Right atrium auricular region (tissue), 2 donors: ENCODE measurements around the gene HMX3. TPM values are rescaled to one million over a fixed set of nuclear protein-coding genes. Genes with fewer than 3 reads are reported as not detected.

Experiments used
- DNase-seq: peaks from one replicate; pipeline ENCODE4 v3.0.0-alpha.2; 2019; ENCODE audit warnings: low spot score
- H3K27ac ChIP-seq, 2 donors: fragments of 200-600 bp; sonication (generic); 1 replicate in 1 of 2; 2 replicates in 1 of 2; pipeline ENCODE4 v1.5.1; 2016 to 2019
- H3K27me3 ChIP-seq, 2 donors: fragments of 200-600 bp; sonication (generic); one replicate each; pipeline versions ENCODE4 v1.5.1 to v1.6.0; 2017 to 2019
- H3K36me3 ChIP-seq: fragments of 200-600 bp; sonication (generic); one replicate; pipeline ENCODE4 v1.5.1; 2016
- H3K4me1 ChIP-seq, 2 donors: fragments of 200-600 bp; sonication (generic); one replicate each; pipeline versions ENCODE4 v1.5.1 to v1.6.0; 2017 to 2019
- H3K4me3 ChIP-seq, 2 donors: fragments of 200-600 bp; sonication (generic); 1 replicate in 1 of 2; 2 replicates in 1 of 2; pipeline ENCODE4 v1.5.1; 2017 to 2019; ENCODE audit warnings: mild to moderate bottlenecking in 1 of 2, moderate library complexity in 1 of 2
- H3K9me3 ChIP-seq, 2 donors: fragments of 200-600 bp; sonication (generic); one replicate each; pipeline ENCODE4 v1.5.1; 2019
- CTCF ChIP-seq, 2 donors: fragments of 200-600 bp; sonication (generic); IDR thresholded peaks; one replicate each; pipeline ENCODE4 v1.5.1; 2019; ENCODE audit warnings: antibody characterized with exemption in 2 of 2
- total RNA-seq, 2 donors: library from RNA; depleted of rRNA; stranded (reverse); fragments of >200 nt; gene quantifications; one replicate each; pipeline ENCODE4 v1.1.0, GENCODE V29; 2016

The HMX3 gene
- total RNA-seq, 2 donors from 2014 or later, result not detected

- H3K36me3 ChIP-seq, result peaks cover 11% of the 10 kb centered on the region
- no peak overlapping the region for H3K4me3 ChIP-seq
- no peak for TF ChIP-seq CTCF (IDR thresholded peaks at IDR 0.05)
- DNase-seq, result no peak
- no peak overlapping the region for H3K27ac ChIP-seq
- H3K9me3 ChIP-seq, result no peaks in the 10 kb centered on the region
- H3K4me1 ChIP-seq, result peaks cover 0 to 59% of the 10 kb centered on the region in 2 donors
- H3K27me3 ChIP-seq, result peaks cover 55% of the 10 kb centered on the region in 2 donors
Observed at GRCh38 chr10:123151737-123152135, 16.0 kb downstream of the HMX3 start.

GRCh38 chr10:123153486-123154091 lies 17.8 kb downstream of the HMX3 start:
- no peak overlapping the region for H3K27ac ChIP-seq
- H3K4me3 ChIP-seq, result no peak overlapping the region
- H3K9me3 ChIP-seq, result no peaks in the 10 kb centered on the region
- H3K4me1 ChIP-seq, result peaks cover 0 to 57% of the 10 kb centered on the region in 2 donors
- TF ChIP-seq CTCF (IDR thresholded peaks at IDR 0.05), result no peak
- no peak for DNase-seq
- H3K36me3 ChIP-seq, result peaks cover 24% of the 10 kb centered on the region
- peaks cover 37 to 40% of the 10 kb centered on the region in 2 donors for H3K27me3 ChIP-seq

GRCh38 chr10:123154092-123154710 lies 18.4 kb downstream of the HMX3 start, which contains the start of gene BUB3:
Gene BUB3, plus strand, starts transcription at chr10:123154402. Its CDS starts 516 bp downstream, at chr10:123154918.
- H3K4me1 ChIP-seq, result peaks cover 0 to 52% of the 10 kb centered on the region in 2 donors
- peak; percentile 99 for DNase-seq

GRCh38 chr10:123154711-123155505 lies 19.1 kb downstream of the HMX3 start:
- H3K4me1 ChIP-seq, result peaks cover 0 to 45% of the 10 kb centered on the region in 2 donors
- H3K27ac ChIP-seq, result peak overlapping the region; percentile 90 to 94
- no peak for DNase-seq
- H3K36me3 ChIP-seq, result peaks cover 24% of the 10 kb centered on the region
- H3K4me3 ChIP-seq, result peak overlapping the region; percentile 89 to 97
- TF ChIP-seq CTCF (IDR thresholded peaks at IDR 0.05), result no peak
- H3K9me3 ChIP-seq, result no peaks in the 10 kb centered on the region
- peaks cover 26 to 27% of the 10 kb centered on the region in 2 donors for H3K27me3 ChIP-seq

More at GRCh38 chr10:123154092-123154710, 18.4 kb downstream of the HMX3 start, which contains the start of gene BUB3:
- Histone ChIP-seq H3K4me3 (peak within 1 kb of the TSS; percentile 89 to 97), H3K27ac (peak within 1 kb of the TSS; percentile 90 to 94), H3K9me3 (no peaks in the 10 kb centered on the region), H3K36me3 (peaks cover 24% of the 10 kb centered on the region), H3K27me3 (peaks cover 31 to 34% of the 10 kb centered on the region in 2 donors)
- TF ChIP-seq CTCF (IDR thresholded peaks at IDR 0.05), result peak in 1 of 2 donors; percentile 33

GRCh38 chr10:123156078-123156477 lies 20.3 kb downstream of the HMX3 start:
- no peak for DNase-seq
- no peak for TF ChIP-seq CTCF (IDR thresholded peaks at IDR 0.05)
- H3K9me3 ChIP-seq, result no peaks in the 10 kb centered on the region
- peaks cover 0 to 33% of the 10 kb centered on the region in 2 donors for H3K4me1 ChIP-seq
- H3K4me3 ChIP-seq, result no peak overlapping the region
- H3K36me3 ChIP-seq, result peaks cover 34% of the 10 kb centered on the region
- H3K27me3 ChIP-seq, result peaks cover 16% of the 10 kb centered on the region in 2 donors
- no peak overlapping the region for H3K27ac ChIP-seq
